DMS153 (cell line): ENCODE measurements around the gene SRGAP3.
"Not testable (repeated sequence)": the region's sequence is repeated elsewhere in the genome, so short reads cannot be mapped to it uniquely, and the experiment has no call there.

Source experiments
- DNase-seq: peaks from one replicate; lab custom pipeline; 2025; lab: John Stamatoyannopoulos, UW

The SRGAP3 gene

GRCh38 chr3:9113040-9113439, 136.4 kb downstream of the SRGAP3 start:
- no peak for DNase-seq

GRCh38 chr3:9111866-9112265, 137.6 kb downstream of the SRGAP3 start:
- DNase-seq = no peak

GRCh38 chr3:9111417-9111816, 138.0 kb downstream of the SRGAP3 start:
- no peak for DNase-seq

- DNase-seq = no peak
Observed at GRCh38 chr3:9110802-9111201, 138.6 kb downstream of the SRGAP3 start.

GRCh38 chr3:9110316-9110715, 139.1 kb downstream of the SRGAP3 start:
- no peak for DNase-seq

GRCh38 chr3:9109568-9109914, 139.9 kb downstream of the SRGAP3 start:
- DNase-seq = no peak

GRCh38 chr3:9108876-9109567, 140.4 kb downstream of the SRGAP3 start:
- DNase-seq = no peak

GRCh38 chr3:9107738-9108137, 141.7 kb downstream of the SRGAP3 start:
- DNase-seq = no peak

- DNase-seq = no peak
Observed at GRCh38 chr3:9105421-9105820, 144.0 kb downstream of the SRGAP3 start.

- DNase-seq = no peak
Observed at GRCh38 chr3:9104121-9104520, 145.3 kb downstream of the SRGAP3 start.

- DNase-seq = no peak
Observed at GRCh38 chr3:9102240-9102981, 147.0 kb downstream of the SRGAP3 start.

- DNase-seq = no peak
Observed at GRCh38 chr3:9101286-9101685, 148.2 kb downstream of the SRGAP3 start.

GRCh38 chr3:9100513-9100894, 148.9 kb downstream of the SRGAP3 start:
- DNase-seq = no peak

- no peak for DNase-seq
Observed at GRCh38 chr3:9099702-9100512, 149.5 kb downstream of the SRGAP3 start.

- DNase-seq = peak; percentile 5
Observed at GRCh38 chr3:9098716-9099675, 150.4 kb downstream of the SRGAP3 start.

GRCh38 chr3:9097495-9097894, 152.0 kb downstream of the SRGAP3 start:
- DNase-seq = no peak

- no peak for DNase-seq
Observed at GRCh38 chr3:9091486-9092235, 157.8 kb downstream of the SRGAP3 start.

- DNase-seq = no peak
Observed at GRCh38 chr3:9088441-9089353, 160.7 kb downstream of the SRGAP3 start.

GRCh38 chr3:9087831-9088413, 161.5 kb downstream of the SRGAP3 start:
- no peak for DNase-seq

GRCh38 chr3:9085428-9085827, 164.0 kb downstream of the SRGAP3 start:
- not testable (repeated sequence) for DNase-seq
